ENCODE results near the gene PTPRD. TPM values are rescaled to one million over a fixed set of nuclear protein-coding genes. Genes with fewer than 3 reads are reported as not detected.

The PTPRD gene
- total RNA-seq, 1 donor from 2014 or later = 5.7 TPM

DNA sequence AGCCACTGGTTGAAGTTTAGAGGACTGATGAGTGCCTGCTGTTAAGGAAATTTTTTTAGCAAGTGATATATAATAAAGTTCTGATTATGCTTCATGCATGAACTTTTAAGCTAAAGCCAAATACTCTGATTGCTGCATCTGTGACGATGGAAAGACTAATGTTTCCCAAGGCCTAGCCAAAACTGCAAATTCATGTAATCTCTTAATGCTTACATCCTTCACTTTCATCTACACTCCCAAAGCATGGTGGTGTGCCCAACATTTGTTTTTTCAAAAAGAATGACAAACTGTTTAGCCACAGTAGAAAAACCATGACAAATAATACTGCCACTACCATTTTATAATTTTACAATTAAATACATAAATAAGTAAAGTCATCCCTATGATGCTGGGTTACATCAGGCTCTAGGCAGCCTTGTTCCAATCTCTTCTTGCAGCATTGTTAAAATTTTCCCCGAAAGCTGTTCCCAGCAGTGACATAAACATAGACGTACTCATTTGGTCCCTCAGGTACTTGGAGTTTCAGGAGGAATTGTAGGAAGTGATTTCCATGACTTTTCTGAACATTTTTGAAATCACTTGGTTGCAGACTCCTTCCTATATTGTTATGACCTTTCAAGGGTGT, 2187.9 kb downstream of the PTPRD start:
- TF ChIP-seq, protein P1, sequence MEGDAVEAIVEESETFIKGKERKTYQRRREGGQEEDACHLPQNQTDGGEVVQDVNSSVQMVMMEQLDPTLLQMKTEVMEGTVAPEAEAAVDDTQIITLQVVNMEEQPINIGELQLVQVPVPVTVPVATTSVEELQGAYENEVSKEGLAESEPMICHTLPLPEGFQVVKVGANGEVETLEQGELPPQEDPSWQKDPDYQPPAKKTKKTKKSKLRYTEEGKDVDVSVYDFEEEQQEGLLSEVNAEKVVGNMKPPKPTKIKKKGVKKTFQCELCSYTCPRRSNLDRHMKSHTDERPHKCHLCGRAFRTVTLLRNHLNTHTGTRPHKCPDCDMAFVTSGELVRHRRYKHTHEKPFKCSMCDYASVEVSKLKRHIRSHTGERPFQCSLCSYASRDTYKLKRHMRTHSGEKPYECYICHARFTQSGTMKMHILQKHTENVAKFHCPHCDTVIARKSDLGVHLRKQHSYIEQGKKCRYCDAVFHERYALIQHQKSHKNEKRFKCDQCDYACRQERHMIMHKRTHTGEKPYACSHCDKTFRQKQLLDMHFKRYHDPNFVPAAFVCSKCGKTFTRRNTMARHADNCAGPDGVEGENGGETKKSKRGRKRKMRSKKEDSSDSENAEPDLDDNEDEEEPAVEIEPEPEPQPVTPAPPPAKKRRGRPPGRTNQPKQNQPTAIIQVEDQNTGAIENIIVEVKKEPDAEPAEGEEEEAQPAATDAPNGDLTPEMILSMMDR (IDR thresholded peaks at IDR 0.05) = no peak
- Mint-ChIP-seq H3K36me3 (ENCODE audit: low read depth) (no peaks in the 10 kb centered on the region), H3K9me3 (ENCODE audit: low read depth) (no peaks in the 10 kb centered on the region), H3K27me3 (ENCODE audit: low read depth) (peaks cover 1% of the 10 kb centered on the region), H3K4me3 (ENCODE audit: unreplicated experiment) (no peak overlapping the region), H3K4me1 (ENCODE audit: low read depth) (peaks cover 3% of the 10 kb centered on the region), H3K27ac (ENCODE audit: unreplicated experiment) (no peak overlapping the region)
- DNase-seq (ENCODE audit: low spot score) = no peak

DNA sequence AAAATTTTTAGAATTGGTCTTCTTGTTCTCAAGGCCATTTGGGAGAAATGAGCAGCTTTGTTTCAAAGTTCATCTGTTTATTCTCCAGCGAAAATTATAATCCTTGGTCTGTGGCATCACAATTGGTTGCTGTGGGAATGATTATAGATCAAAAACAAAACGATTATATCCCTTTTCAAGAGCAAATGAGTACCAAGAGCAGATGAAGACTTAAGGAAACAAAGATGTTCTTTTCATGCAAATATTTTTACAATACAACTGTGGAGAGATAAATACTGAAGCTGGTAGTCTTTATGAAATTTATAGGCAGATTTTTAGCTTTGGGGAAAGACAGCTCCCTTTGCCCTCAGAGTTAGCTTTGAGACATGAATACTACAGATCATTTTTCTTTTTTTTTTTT, 2192.4 kb downstream of the PTPRD start:
- no peak overlapping the region for H3K4me3 Mint-ChIP-seq (ENCODE audit: unreplicated experiment)
- peaks cover 1% of the 10 kb centered on the region for H3K27me3 Mint-ChIP-seq (ENCODE audit: low read depth)
- TF ChIP-seq, protein P1 (IDR thresholded peaks at IDR 0.05) = no peak
- no peak for DNase-seq (ENCODE audit: low spot score)
- H3K4me1 Mint-ChIP-seq (ENCODE audit: low read depth) = no peaks in the 10 kb centered on the region
- no peak overlapping the region for H3K27ac Mint-ChIP-seq (ENCODE audit: unreplicated experiment)
- no peaks in the 10 kb centered on the region for H3K9me3 Mint-ChIP-seq (ENCODE audit: low read depth)
- no peaks in the 10 kb centered on the region for H3K36me3 Mint-ChIP-seq (ENCODE audit: low read depth)

DNA sequence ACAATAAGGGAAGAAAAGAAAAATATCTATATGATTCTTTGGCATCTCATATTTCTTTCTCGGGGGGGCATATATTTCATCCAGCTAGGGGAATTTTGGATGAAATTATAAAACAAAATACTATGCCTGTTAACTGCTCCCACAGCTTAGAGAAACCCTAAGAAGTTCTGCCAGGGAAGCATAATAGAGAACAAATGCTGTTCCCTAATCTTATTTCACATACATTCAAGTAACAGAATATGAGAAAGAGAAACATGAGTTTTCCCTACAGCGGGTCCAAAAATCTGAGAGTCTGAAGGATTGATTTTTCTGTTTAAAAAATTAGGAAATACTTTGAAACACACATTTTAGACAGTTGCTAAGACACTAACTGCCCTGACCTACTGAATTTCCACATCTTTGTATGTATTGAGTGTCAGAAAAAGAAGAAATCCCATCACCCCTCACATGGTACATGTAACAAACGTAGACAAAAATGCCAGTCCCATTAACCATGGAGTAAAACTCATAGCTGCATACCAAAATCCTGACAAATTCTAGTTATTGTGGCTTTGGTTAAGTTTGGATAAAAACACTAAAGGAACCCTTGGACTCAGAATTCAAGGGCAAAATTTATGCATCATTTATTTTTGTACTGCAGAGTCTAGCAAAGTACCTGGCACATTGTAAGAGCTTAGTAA, 2193.1 kb downstream of the PTPRD start:
- Mint-ChIP-seq H3K36me3 (ENCODE audit: low read depth) (no peaks in the 10 kb centered on the region), H3K27me3 (ENCODE audit: low read depth) (peaks cover 1% of the 10 kb centered on the region), H3K27ac (ENCODE audit: unreplicated experiment) (no peak overlapping the region)

DNA sequence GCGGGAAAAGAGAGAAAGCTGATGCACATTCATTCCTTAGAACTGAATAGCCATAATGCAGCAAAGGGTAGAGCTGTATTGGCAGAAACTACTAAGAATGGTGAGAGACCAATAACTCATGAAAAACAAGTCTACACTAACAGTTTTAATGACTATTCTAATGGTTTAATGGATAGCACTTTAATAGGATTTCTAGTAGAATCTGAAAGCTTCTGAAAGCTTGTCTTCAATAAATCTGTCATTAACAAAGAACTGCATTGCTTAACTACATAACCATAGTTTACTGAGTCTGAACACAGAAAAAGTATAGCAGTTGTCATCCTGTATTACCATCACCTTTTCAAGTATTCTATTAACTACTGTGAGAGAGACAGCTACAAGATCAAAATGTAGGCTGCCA, 2195.5 kb downstream of the PTPRD start:
- H3K27ac Mint-ChIP-seq (ENCODE audit: unreplicated experiment) = no peak overlapping the region

More for the DNA sequence above, 2193.1 kb downstream of the PTPRD start:
- TF ChIP-seq, protein P1 (IDR thresholded peaks at IDR 0.05) = no peak
- Mint-ChIP-seq H3K4me3 (ENCODE audit: unreplicated experiment) (no peak overlapping the region), H3K4me1 (ENCODE audit: low read depth) (no peaks in the 10 kb centered on the region), H3K9me3 (ENCODE audit: low read depth) (no peaks in the 10 kb centered on the region)
- DNase-seq (ENCODE audit: low spot score) = no peak

DNA sequence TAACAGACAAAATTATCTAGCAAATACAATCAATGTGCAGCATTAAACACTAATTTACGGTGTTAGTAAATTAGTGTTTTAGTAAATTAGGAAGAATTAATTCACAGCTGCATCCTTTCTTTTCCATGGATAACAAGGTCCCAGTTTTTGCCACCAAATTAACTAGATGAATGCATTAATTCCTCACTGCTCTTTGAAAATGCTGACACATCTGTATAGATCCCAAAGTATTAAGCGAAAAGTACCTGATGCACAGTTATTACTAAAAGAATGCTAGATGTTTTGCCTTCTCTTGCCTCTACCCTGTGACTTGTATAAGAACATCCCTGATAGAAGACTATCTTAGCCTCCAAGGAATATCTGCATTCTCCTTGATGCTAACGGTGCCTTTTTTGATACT, 2200.5 kb downstream of the PTPRD start:
- TF ChIP-seq, protein P1 (IDR thresholded peaks at IDR 0.05) = no peak
- Mint-ChIP-seq H3K27me3 (ENCODE audit: low read depth) (no peaks in the 10 kb centered on the region), H3K9me3 (ENCODE audit: low read depth) (no peaks in the 10 kb centered on the region), H3K27ac (ENCODE audit: unreplicated experiment) (no peak overlapping the region), H3K4me3 (ENCODE audit: unreplicated experiment) (no peak overlapping the region), H3K36me3 (ENCODE audit: low read depth) (no peaks in the 10 kb centered on the region), H3K4me1 (ENCODE audit: low read depth) (no peaks in the 10 kb centered on the region)
- no peak for DNase-seq (ENCODE audit: low spot score)

More for the DNA sequence above, 2195.5 kb downstream of the PTPRD start:
- Mint-ChIP-seq H3K9me3 (ENCODE audit: low read depth) (no peaks in the 10 kb centered on the region), H3K36me3 (ENCODE audit: low read depth) (no peaks in the 10 kb centered on the region), H3K27me3 (ENCODE audit: low read depth) (no peaks in the 10 kb centered on the region), H3K4me3 (ENCODE audit: unreplicated experiment) (no peak overlapping the region), H3K4me1 (ENCODE audit: low read depth) (no peaks in the 10 kb centered on the region)
- DNase-seq (ENCODE audit: low spot score) = no peak
- TF ChIP-seq, protein P1 (IDR thresholded peaks at IDR 0.05) = no peak

Data from chondrocyte (in vitro differentiated cells).